Urothelium cell line (cell line): Measurements from ENCODE around the gene AMBRA1.

Source experiments
- DNase-seq: peaks from one replicate; pipeline ENCODE4 v3.0.0; 2011; ENCODE audit warnings: low spot score, mixed read lengths
- FAIRE-seq: peaks from 2 replicates; lab custom pipeline; 2011; peaks lifted over from hg19 to GRCh38; lab: Jason Lieb, UNC

Gene AMBRA1

DNA sequence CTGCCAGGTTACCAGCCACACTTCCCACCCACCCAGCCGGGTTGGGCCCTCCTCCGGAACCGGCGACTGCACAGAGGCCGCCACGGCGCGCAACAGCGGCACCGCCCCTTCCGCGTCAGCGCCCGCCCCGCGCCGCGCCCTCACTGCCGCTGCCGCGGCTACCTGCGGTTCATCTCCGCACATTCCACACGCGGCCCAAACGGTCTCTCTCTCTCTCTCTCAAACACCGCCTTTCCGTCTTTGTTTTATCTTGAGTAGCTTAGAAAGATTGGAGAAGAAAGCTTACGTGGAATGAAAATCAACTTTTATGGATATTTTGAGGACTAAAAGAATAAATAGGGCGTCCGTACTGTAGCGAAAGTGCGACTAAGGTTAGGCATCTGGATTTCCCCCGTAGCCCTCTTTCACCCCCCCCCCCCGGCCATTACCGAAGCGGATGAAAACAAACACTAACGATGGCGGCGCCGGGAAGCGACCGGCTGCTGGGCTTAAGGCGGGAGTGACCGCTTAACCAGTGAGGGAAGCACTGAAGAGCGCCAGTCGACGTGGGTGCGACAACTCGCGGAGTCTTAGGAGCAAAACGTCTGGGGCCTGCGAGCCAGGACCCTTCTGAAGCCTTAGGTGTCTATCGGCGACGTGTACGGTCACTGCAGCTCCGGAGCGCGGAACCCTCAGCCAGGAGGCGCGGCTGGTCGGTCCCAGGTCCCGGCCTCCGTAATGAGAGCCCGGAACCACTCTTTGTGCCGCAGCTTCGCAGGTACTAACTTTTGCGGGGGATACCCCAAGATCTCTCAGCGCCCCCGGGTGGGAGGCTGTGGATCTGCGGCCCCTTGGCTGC, 23.5 kb upstream of the AMBRA1 start, which contains the start of the genes ATG13 and HARBI1:
TSS of gene ATG13 (plus strand) at position 420 of the 838 bp plus-strand sequence. CDS start 26,739 bp downstream, outside the sequence.
TSS of gene HARBI1 (minus strand) at position 94 of the 838 bp plus-strand sequence. CDS start 990 bp downstream, outside the sequence.
- no peak for FAIRE-seq

DNA sequence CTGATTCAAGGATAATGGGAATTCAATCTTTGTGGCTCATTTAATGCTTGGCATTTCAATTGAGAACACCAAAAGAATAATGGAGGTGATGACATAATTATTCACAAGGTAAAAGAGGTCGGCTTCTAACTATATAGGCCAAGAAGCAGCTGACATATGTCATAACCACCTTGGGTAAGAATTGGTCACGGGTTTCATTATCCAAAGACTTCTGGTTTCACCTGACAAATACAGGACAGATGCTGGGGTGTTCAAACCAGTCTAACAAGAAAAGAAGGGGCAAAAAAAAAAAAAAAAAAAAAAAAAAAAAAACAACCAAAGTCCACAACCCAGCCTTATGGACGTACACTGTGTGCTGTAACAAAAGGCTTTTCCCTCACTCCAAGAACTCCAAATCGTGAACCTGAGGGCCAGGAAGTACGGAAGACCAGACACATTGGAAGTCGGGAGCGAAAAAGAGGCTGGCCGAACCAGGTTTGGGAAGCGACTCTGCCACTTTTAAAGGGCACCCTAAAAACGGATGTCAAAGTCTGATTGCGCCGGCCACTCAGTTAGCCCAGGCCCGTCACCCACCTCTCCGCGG, 22.8 kb upstream of the AMBRA1 start:
- FAIRE-seq (no peak), DNase-seq (no peak)

More for the DNA sequence above, 23.5 kb upstream of the AMBRA1 start, which contains the start of the genes ATG13 and HARBI1:
- peak; percentile 95 for DNase-seq

DNA sequence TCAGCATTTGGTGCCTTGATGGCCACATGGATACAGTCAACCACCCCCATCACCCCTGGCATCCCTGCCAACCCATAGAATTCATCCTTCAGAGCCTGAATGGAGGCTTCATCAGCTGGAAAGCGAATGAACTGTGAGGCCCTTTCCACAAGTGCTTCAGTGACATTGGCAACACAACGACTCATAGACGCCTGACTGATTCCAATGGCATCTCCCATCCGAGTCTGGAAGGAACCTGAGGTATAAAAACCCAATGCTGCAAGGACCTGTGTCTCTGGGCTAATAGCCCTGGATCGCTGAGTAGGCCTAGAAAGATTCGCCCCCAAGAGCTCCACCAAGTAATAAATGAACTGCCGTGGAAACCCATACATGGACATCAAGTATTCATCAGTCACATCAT, 21.9 kb upstream of the AMBRA1 start:
- FAIRE-seq = no peak
- DNase-seq = no peak

DNA sequence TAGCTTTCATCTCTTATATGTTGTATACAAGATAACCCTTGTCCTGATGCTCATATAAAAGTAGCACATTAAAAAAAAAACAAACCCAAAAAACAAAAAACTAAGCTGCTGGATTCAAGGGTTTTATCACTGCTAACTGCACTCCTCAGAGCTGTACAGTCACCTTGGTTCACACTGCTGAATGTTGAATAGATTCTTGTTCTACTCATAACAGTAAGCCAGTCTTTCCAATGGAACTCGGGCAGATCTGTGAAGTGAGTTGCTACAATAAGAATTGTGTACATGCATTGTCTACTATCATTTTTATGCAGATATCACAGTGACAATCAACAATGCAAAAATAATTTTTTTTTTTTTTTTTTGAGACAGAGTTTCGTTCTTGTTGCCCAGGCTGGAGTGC, 18.5 kb upstream of the AMBRA1 start:
- FAIRE-seq = no peak
- DNase-seq = no peak

DNA sequence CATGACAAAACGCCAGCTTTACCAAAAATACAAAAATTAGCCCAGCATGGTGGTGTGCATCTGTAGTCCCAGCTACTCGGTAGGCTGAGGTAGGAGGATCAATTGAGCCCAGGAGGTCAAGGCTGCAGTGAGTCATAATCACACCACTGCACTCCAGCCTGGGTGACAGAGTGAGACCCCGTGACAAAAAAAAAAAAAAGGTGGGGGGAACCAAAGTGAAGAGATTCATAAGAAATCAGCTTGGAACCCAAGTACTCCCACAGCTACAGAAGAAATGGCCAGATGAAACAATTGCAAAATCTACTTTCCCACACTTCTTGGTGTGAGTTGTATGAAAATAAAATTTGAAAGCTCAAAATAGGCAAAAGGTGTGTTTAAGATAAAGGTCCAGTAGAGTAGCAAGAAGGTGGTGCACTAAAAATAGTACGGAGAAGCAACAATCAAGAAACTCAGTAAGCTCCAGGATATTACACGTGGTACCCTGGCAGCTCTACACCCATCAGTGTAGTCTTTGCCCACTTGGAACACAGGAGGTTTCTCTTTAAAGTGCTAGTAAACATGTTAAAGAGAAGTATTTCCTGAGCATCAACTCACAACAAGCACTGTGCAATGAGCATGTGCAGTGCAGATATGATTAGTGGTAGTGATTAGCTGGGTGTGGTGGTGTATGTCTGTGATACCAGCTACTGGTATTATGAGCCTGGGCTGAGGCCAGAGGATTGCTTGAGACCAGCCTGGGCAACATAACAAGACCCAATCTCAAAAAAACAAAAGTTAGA, 17.9 kb upstream of the AMBRA1 start:
- FAIRE-seq (no peak), DNase-seq (no peak)

DNA sequence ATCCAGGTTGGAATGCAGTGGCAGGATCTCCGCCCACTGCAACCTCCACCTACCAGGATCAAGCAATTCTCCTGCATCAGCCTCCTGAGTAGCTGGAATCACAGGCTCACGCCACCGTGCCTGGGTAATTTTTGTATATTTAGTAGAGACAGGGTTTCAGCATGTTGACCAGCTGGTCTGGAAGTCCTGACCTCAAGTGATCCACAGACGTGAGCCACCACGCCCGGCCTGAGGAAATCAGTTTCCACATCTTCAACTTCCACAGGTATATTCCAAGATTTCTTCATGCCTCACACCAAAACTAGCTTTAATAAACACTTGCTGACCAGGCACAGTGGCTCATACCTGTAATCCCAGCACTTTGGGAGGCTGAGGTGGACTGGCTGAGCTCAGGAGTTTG, 15.6 kb upstream of the AMBRA1 start:
- DNase-seq (no peak), FAIRE-seq (no peak)

DNA sequence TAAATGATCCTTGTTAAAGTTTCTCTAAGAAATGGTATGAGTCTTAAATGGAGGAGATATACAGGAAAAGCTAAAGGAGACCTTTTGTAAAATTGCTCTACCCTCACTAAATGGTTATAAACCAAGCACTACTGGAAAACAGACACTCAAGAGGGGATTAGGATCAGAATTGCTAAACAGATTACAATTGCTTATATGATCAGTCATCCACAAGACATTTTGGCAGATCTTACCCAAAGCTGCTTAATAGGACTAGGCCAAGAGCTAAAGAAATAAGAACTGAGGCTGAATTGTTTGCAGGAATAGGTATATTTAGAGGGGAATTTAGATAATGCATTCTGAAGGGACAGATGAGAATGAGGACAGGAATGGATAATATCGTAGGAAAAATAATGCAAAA, 13.7 kb upstream of the AMBRA1 start:
- FAIRE-seq = no peak

DNA sequence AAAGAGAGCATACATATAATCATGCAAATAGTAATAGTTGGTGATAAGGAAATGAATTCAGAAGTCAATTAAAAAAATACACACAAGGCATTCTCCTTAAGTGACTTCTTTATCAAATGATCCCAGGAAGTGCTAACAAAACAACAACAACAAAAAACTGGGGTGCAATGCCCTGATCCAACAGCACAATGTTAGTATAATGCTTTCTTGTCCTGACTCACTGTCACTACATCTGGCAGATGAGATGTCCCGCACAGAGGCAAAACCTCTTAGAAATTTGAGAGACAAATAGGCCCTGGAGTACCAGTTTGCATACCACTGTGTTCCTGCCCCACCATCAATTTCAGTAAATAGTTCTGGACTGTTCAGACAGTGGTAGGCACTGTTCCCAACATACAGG, 11.0 kb upstream of the AMBRA1 start:
- DNase-seq = no peak
- FAIRE-seq = no peak

More for the DNA sequence above, 13.7 kb upstream of the AMBRA1 start:
- no peak for DNase-seq

DNA sequence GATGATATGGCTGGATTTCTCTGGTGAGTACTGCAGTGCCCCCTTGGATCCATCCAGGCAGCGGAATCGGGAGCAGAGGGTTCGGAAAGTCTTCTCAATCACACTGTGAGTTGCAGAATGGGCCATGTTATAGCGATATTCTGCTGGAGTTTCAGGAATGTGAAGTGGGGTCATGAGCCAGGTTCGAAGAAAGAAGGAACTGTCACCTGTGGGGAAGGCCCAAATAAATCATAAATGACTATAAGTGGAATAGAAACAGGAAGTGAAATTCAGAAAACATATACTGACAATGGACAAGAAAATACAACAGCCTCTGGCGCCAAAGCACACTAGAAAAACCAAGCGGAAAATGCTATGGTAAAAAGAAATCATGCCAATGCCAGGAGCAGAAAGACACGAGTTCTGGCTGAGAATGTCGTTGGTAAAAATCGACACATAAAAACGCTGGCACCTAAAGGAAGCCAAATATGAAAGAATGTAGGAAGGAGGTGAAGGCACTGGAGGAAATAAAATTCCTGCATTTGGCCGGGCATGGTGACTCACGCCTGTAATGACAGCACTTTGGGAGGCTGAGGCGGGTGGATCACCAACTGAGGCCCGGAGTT, 10.0 kb upstream of the AMBRA1 start:
- FAIRE-seq (no peak), DNase-seq (no peak)

DNA sequence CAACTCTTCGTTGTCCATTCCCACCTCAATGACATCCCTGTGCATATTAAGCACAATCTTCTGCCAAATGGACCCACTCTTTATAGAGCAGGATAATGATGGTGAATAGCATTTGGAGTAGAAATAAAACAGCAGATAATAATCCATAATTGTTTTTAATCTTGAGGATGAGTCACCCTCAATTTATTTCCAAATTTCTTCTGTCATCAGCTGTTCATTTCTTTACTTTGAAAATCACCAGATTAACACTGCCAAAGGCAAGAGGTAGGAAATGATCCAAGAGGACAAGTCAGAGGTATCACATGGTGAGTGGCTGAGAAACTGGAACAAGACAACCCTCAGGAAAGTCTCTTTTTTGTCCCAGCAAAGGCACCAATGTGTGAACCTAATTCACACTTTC, 7.3 kb upstream of the AMBRA1 start:
- DNase-seq (no peak), FAIRE-seq (no peak)

DNA sequence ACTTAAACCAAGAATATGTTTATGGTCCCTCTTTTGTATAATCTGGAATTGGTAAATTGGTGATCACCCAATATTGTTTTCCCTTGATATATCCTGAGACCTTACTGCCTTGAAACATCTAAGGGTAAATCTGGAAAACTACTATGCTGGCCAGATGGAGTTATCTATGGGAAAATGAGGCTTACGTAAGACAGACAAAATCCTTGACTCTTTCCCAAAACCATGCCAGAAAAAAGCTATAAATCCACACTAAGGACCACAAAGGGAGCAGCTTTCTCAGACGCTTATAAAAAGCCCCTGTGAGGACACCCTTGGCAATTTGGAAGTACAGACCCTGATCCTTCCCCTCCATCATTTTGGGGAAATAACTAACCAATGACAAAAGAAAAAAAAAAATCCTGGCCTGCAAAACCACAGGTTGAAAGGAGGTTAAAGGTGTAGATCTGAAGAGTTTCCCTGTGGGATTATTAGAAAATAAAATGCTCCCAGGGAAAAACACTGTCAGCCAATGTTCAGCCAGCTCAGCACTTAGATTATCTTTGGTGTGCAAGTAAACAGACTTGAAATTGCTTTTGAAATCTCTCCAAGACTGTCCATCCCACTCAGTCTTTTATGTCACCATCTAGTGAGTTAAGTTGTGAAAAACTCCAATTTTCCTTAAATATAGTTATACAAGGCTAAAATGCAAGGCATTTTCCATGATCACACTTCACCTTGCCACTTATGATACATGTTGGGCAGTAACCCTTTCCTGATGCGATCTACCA, 6.6 kb upstream of the AMBRA1 start:
- FAIRE-seq (no peak), DNase-seq (no peak)

DNA sequence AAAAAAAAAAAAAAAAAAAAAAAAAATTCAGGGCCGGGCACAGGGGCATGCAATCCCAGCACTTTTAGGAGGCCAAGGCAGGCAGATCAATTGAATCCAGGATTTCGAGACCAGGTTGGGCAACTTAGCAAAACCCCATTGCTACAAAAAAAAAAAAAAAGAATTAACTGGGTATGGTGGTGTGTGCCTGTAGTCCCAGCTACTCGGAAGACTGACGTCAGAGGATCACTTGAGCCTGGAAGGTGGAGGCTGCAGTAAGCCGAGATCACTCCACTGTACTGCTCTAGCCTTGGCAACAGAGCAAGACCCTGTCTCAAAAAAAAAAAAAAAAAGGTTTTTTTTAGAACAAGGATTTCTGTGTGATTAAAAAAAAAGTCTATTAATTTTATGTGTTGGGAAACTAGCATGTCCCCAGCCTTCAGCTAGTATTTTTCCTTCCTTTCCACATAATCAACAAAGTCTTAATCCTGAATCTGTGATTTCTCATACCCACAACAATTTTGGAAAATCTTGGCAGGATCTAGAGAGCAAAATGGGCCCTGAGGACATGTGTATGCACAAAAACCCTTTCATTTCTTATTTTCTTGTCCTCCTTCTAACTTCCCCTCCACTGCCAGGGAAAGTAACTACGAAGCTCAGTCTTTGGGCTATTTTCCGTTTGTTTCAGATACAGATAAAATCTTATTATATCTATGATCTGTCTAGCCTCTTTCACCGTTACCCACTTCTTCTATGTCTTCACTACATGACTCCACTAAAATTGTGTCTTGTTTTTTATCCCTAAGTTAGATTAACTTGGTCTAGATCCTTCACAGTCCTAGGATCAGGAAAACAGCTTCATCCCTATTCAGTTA, 5.7 kb upstream of the AMBRA1 start:
- FAIRE-seq = no peak
- DNase-seq = no peak

DNA sequence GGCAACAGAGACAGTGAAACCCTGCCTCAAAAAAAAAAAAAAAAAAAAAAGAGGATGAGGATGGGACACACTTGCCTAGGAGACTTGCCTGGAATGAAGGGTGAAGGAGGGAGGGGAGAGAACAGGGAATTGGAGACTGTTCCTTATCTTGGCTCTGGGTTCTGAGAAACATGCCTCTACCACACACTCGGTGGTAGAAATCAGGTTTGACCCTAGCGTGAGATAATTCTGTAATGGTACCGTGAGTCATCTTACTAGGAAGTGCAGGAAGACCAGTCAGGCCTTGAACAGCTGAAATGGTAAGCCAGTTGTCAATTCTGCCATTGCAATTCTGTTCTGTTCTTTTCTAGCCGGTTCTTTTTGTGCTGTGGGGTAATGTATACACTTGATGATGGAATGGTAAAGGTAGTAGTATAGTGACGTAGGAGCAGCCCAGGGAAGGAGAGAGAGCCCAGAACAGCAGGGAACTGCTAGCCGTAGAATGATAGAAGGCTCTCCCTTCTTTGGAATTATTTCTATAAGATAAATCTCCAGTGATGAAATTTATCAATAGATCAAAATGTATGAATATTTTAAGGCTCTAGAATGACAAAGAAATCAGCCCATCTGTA, 3.9 kb upstream of the AMBRA1 start:
- FAIRE-seq (no peak), DNase-seq (no peak)

DNA sequence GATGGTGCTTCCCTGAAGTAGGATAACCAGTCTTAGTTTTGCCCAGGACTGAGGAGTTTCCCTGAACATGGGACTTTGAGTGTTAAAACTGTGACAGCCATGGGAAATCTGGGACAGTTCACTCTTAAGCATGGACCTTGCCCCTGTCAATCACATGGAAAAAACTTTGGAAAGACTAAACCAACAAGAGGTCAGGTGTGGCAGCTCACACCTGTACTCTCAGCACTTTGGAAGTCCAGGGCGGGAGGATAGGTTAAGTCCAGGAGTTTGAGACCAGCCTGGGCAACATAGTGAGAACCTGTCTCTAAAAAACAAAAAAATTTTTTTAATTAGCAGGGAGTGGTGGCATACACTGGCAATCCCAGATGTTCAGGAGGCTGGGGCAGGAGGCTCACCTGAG, 3.3 kb upstream of the AMBRA1 start:
- no peak for DNase-seq
- no peak for FAIRE-seq

DNA sequence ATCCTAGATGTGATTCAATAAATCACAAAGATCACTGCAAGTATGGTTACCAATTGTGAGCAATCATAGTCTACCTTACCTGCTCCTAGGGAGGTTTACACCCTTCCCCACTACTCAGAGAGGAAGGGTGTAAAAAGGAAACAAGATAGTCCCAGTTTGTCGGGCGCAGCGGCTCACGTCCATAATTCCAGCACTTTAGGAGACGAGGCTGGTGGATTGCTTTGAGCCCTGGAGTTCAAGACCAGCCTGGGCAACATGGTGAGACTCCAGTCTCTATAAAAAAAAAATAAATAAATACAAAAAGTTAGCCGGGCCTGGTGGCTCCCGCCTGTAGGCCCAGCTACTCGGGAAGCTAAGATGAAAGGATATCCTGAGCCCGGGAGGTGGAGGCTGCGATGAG, 962 bp upstream of the AMBRA1 start:
- no peak for DNase-seq
- FAIRE-seq = no peak

DNA sequence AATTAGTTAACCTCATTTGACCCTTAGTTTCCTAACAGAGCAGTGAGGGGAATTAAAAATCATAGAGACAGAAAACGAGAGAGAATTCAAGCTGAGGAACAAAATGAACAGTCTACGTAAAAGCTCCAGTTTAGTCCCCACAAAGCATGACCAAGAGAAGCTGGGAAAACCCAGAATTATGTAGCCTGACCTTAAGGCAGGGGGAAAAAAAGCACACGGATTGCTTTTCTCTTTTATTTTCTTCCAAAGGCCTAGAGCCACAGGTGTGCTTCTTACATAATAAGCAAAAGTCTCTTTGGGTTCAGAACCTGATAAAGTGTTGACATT, 514 bp upstream of the AMBRA1 start:
- no peak for DNase-seq
- FAIRE-seq = no peak

DNA sequence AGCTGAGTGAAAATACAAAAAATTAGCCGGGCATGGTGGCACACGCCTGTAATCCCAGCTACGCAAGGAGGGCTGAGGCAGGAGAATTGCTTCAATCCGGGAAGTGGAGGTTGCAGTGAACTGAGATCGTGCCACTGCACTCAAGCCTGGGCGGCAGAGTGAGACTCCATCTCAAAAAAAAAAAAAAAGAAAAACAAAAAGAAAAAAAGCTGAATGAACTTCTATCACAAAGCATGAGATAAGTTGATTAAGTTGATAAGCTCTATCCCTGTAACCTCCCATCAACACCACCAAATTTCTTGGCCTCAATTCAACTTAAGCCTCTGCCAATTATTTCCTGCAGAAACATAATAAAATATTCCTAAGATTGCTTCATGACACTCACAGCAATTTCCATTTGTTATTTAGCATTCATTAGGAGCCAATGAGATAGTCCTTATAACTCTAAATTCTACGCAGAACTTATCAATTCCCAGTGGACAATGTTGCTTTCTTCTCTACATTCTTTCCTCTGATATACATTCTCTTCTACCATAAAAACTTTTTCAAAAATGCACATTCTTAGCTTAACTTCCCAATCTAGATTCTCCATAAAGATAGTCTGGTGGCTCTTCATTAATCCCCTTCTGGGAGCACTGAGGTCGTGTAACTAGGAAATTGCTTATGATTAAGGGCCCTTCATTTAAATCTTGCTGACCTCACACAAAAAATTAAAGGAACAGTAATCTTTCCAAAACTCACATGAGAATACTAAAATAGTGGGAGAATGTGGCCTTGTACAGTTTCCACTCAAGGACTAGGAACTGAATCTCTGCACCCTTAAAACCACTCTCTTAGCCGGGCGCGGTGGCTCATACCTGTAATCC, 2.9 kb downstream of the AMBRA1 start:
- no peak for FAIRE-seq
- DNase-seq = no peak

DNA sequence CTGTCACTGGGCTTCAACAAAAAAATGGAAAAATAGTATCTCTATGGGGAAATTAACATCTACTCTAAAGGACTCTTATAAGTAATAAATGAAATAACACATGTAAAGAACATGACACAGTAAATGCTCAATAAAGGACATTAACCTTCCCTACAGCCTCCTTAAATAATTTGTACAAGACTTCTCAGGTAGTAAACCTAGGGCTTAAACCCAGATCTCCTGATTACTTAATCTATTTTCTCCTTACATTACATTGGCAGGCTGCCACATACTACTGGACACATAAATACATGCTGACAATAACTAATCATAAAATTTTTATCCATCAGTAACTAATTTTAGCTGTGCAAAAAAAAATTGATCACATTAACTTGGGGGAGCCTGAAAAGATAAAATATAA, 4.9 kb downstream of the AMBRA1 start:
- FAIRE-seq = no peak
- no peak for DNase-seq
